ENCODE results near the gene PSMA3. TPM values are rescaled to one million over a fixed set of nuclear protein-coding genes. Genes with fewer than 3 reads are reported as not detected.

PSMA3 gene
- total and polyA plus RNA-seq, 9 of the 15 experiments (the other 6 are each of a cell fraction or from before 2014, with no cell fraction given) = 129 to 786 (median 319) TPM

- TF ChIP-seq CUX1 (CRISPR knock-in tag; IDR thresholded peaks at IDR 0.05) = peak; percentile 99
- TF ChIP-seq PKNOX1 (IDR thresholded peaks at IDR 0.05) = peak; percentile 94
- no peak for TF ChIP-seq PPARD (CRISPR knock-in tag; IDR thresholded peaks at IDR 0.05)
- TF ChIP-seq SFPQ (IDR thresholded peaks at IDR 0.05; ENCODE audit: low read depth, low read length) = no peak
- peak; percentile 92 for TF ChIP-seq SMAD3 (CRISPR knock-in tag; conservative IDR thresholded peaks at IDR 0.05)
- TF ChIP-seq E2F1 (CRISPR knock-in tag; IDR thresholded peaks at IDR 0.05) = no peak
- 0 out of 2 replicates have a peak, but pooled peaks have one; percentile 76 for TF ChIP-seq FOXO4 (CRISPR knock-in tag; IDR thresholded peaks at IDR 0.05)
- no peak for TF ChIP-seq ZBTB26 (CRISPR knock-in tag; IDR thresholded peaks at IDR 0.05)
- peak; percentile 46; the same call in 1 of the 2 replicates for TF ChIP-seq HCFC1 (IDR thresholded peaks at IDR 0.05; ENCODE audit: low read depth, low read length)
- TF ChIP-seq ZFP30 (CRISPR knock-in tag; IDR thresholded peaks at IDR 0.05; ENCODE audit: borderline replicate concordance) = no peak
- no peak for TF ChIP-seq BMI1 (IDR thresholded peaks at IDR 0.05; ENCODE audit: low read length)
- TF ChIP-seq PML (IDR thresholded peaks at IDR 0.05; ENCODE audit: low read length) = peak; percentile 52; the same call in 1 of the 2 replicates
Measured at GRCh38 chr14:58297762-58298476, 53.3 kb downstream of the PSMA3 start (continued).

Measured in K562 (cell line).